Measurements from ENCODE around the gene RAB9A.

DNA sequence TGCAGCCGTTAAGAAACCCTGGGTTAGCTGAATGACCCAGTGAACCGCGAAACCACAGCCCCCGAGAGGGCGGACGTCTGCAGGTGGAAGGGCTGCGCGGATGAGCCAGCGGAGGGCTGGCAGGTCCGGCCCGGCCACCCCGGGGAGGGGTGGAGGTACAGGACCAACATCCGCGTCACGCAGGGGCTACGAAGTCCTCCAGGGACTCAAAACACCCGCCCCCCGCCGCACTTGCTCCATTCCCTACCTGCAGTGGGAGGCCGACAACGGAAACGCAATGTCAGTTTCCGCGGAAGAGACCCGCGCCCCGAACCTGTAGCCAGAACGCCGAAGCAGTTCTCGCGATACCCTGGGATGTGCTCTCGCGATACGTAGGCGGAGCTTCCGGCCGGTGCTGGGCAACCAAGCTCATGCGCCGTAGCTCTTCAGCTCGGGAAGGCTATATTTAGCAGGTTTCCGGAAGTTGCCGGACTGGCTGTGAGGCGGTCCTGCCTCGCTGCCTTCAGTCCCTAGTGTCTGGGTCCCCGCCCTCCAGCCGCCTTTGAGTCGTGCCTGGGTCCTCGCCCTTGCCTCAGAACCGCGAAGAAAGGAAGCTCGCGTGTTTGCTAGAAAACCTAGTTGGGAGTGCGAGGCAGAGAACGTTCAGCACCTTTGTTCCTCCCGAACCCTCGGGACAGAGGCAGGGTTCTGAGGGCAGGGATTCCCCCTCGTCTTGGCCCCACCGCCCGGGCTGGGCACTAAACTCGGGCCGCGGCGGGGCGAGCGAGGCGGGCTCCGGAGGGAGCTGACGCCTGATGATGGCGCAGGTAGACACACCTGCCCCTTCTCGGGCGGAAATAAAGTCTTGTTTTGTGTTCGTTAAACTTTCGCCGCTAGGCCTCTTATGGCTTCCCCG is 45.6 kb downstream of the RAB9A start, which contains the start of the genes OFD1 and TRAPPC2:
- TF ChIP-seq, protein P1, sequence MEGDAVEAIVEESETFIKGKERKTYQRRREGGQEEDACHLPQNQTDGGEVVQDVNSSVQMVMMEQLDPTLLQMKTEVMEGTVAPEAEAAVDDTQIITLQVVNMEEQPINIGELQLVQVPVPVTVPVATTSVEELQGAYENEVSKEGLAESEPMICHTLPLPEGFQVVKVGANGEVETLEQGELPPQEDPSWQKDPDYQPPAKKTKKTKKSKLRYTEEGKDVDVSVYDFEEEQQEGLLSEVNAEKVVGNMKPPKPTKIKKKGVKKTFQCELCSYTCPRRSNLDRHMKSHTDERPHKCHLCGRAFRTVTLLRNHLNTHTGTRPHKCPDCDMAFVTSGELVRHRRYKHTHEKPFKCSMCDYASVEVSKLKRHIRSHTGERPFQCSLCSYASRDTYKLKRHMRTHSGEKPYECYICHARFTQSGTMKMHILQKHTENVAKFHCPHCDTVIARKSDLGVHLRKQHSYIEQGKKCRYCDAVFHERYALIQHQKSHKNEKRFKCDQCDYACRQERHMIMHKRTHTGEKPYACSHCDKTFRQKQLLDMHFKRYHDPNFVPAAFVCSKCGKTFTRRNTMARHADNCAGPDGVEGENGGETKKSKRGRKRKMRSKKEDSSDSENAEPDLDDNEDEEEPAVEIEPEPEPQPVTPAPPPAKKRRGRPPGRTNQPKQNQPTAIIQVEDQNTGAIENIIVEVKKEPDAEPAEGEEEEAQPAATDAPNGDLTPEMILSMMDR (IDR thresholded peaks at IDR 0.05) = no peak
- TF ChIP-seq POLR2A (IDR thresholded peaks at IDR 0.05) = peak; percentile 69 to 97

All from thyroid gland (tissue), 4 donors.